DMS53 (cell line): Measurements from ENCODE around the gene SLC26A2.
"Not testable (repeated sequence)": the region's sequence is repeated elsewhere in the genome, so short reads cannot be mapped to it uniquely, and the experiment has no call there.

ENCODE experiments used
- DNase-seq: peaks from one replicate; lab custom pipeline; 2025; lab: John Stamatoyannopoulos, UW

The SLC26A2 gene

DNA sequence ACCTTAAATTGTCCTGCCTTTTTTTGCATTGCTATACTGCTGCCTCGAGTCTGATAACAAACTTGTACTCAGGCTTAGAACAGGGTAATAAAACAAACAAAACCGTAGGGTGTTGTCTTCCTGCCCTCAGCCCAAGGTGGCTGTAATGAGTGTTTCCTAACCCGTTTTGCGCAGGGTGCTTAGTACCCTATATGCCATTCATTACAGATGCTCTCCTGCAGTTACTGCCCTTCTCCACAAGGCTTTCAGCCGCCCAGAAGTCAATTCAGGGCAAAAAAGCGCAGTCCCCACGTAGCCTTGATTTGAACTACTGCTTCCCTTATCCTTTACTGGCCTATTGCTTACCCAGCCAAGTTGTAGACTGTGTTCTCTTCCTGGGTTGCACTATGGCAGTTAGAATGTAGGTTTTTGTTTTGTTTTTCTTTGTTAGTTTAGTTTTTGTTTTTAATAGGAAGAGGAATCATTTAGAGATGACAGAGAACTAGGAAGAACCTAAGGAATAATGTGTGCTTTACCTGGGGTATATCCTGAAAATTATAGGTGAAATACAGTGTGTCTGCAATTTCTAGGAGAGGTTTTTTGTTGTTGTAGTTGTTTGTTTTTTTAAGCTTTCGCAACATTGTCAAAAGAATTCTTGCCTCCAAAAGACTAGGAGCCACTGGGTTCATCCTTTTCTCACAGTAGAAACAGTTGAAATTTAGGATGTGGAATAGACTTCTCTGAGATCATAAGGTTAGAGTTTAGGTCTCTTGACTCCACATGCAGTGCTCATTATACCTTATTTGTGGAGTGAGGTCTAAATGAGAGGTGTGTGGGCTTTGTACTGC, 41.3 kb downstream of the SLC26A2 start:
- DNase-seq = peak; percentile 87

DNA sequence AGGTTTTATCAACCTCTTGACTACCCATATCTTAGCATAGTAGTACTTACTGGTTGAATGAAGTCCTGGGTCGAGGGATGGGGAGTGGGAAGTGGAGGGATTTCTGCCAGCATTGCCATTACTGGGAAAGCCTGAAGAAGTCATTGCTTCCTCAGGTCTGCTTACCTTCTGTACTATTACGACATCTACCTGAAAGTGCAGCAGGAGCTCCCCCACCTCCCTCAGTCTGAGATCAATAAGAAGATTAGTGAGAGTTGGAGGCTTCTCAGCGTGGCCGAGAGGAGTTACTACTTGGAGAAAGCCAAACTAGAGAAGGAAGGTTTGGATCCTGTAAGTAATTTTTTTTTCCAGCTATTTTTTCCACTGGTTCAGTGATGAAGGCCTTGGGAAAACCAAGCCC, 45.8 kb downstream of the SLC26A2 start:
- no peak for DNase-seq

DNA sequence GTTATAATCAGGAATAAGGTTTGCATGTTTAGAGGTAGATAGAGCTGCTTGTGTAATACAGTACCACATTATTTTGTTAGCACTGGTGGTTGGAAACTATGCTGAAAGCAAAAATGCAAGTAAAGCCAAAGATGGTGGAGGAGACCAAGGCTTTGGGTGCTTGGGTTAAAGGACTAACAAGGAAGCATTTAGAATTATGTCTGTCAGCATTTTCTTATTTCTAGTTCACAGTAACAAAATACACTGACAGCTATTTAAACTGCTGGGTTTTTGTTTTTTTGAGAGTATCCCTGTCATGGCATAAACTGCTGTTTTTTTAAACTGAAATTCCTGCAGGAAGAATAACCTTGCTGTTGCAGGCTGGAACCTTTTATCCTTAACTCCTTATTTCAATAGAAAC, 46.5 kb downstream of the SLC26A2 start:
- no peak for DNase-seq

DNA sequence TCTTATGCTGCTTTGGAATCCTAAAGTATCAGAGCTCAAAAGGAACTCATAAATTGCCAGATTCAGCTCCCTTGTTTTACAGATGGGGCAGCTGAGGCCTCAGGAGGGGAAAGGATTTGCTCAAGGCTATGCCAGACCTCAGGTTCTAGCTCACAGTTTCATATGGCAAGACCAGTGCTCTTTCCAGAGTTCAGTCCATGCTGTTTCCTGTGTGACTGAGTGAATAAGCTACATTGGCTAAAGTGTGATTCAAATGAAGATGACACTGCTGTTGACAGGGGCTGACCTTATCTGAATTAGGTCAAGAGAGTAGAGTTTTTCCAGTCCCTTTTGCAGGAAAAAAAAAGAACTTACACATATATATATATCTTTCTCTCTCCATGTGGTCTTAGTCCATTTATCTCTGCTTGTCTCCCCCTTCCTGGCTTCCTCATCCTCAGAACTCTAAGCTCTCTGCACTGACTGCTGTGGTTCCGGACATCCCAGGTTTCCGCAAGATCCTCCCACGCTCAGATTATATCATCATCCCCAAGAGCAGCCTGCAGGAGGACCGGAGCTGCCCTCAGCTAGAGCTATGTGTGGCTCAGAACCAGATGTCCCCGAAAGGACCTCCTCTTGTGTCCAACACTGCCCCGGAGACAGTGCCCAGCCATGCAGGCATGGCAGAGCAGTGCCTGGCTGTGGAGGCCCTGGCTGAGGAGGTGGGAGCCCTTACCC, 49.3 kb downstream of the SLC26A2 start:
- DNase-seq = no peak

DNA sequence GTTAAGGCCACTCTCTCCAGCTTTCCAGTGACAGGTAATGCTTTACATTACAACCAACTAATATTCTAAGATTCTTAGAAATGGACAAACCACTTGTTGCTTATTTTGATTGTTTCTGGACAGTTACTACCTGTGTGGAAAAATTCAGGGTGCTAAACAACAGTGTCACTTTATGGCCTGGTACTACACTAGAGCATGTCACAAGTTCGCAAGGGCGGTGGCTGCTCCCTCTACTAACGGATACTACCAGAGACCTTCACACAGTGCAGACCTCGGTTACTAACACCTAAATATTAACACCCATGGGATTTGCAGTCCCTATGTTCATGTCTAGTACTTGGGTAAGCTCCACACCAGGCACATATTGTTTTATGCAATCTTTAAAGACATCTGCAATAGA, 53.4 kb downstream of the SLC26A2 start:
- DNase-seq = no peak

DNA sequence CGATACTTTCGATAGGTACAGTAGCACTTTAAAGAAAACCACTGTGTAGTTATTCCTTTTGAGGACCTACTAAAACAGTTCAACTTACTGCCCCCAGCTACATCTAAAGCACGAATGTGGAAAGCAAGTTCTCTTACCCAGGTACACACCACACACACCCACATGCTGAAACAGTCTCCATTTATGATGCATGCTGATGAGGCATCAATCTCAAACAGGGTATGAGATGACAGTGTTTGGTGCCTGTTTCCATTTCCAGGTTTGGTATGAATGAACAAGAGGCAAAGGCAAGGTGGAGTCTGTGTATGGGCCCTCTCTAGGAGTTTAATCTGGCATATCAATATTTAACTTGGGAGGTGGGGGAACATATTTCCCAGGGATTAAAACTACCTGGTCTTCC, 53.9 kb downstream of the SLC26A2 start:
- DNase-seq = no peak

DNA sequence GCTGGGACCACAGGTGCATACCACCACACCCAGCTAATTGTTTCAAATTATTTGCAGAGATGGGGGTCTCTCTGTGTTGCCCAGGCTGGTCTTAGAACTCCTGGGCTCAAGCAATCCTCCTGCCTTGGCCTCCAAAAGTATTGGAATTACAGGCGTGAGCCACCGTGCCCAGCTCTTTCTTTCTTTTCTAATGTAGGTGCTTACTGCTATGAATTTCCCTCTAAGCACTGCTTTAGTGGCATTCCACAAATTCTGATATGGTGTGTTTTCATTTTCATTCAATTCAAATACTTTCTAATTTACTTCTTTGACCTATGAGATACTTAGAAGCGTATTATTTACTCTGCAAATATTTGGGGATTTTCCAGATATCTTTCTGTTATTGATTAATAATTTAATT, 54.9 kb downstream of the SLC26A2 start:
- DNase-seq = no peak

DNA sequence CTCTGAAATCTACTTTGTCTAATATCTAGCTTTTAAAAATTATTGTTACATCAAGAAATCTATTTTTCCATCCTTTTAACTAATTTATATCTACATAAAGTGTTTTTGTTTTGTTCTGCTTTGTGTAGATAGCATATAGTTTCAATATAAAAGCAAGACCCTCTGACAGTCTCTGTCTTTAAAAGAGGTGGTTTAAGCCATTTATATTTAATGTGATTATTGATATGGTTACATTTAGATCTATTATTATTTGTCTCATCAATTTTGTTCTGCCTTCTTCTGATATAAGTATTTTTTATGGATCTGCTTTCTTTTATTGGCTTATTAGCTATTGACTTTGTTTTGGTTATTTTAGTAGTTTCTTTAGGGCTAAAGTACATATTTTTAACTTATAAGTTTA, 56.0 kb downstream of the SLC26A2 start:
- DNase-seq = no peak

DNA sequence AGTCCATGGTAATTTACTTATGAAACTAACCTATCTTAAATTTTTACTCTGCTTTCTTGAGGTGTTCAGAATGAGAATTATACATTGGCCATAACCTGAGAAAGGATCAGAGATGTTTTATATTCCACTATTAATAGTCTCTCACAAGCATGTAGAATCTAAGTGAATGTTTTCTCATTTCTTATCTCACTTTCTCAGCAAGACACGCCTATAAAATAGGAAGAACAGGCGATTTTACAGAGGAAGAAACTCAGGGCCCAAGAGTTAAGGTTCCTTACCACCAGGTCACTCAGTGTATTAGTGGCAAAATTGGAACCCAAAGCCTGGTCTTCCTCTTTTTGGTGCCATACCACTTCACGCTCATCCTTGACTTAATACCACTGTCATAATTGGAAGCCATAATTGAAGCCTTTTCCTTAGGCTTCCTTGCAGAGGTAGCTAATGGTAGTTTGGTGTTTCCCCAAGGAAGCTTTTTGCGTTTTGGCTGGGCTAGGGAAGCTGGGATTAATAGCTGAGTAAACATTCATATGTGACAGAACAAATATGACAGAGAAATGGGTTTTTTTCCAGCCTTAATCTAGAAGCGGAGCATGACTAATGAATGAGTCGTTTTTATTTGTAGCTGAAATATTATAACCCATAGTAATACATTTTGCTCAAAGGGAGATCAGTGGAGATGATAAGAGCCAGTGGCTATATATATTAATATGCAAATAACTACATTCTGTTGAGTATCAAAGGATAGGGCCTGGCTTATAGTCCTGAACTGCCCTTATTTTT, 56.9 kb downstream of the SLC26A2 start:
- DNase-seq = peak; percentile 15

DNA sequence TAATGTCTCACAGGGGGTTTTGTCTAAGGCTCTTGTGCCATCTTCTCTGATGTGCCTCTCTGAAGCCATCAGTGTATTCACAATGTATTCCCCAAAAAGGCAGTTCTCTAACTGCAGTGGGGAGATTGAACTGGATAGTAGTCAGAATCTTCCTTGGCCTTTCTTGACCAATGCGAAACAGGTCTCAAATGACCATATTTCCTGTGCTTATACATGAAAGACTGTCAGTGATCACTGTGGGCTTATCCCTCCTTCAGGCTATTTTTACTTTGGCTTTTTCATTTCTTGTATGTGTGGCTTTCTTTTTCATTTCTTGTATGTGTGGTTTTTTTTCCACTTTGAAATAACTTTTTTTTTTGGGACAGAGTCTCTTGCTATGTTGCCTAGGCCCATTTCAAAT, 59.7 kb downstream of the SLC26A2 start:
- no peak for DNase-seq

DNA sequence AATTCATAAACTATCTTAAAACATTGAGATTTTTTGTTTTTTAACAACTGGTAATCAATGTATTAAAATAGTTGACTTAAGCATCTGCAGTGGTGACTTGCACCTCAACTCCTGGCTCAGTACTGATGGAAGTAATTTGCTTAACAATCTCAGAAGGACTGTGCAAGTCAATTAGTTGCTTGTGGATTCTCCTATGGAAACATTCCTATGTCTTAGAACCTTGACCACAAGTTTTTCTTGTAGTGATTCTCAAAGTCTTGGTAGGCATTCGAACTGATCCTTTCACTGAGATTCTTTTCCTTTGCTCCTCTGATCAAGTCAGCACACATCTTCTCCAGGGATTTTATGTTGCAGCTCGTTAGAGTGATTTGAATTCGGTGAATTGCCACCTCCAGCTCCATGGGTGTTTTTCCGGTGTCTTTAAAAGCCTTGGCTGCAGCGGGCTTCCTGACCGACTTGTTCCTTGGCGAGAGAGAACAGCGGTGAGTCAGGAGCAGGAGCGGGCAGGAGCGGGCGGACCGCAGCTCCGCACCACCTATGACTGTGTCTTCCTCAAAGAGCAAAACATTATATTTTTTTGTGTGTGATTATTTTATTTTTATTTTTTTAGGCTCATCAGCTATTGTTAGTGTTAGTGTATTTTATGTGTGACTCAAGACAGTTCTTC, 61.1 kb downstream of the SLC26A2 start:
- no peak for DNase-seq

DNA sequence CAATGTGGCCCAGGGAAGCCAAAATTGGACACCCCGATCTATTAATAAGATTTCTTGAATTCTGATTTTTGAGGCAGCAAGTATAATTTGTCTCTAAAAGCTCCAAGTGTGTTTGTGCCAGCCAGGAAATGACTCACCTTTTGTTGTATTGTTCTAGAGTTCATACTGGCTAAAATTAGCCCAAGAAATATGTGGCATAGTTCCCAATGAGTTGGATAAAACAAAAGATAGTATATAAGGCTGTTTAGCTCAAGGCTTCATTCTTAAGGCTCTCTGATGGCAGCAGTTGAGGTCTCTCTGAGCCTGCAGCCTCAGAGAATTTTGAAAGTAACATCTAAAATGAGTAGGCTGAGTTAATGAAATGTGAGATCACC, 61.6 kb downstream of the SLC26A2 start:
- DNase-seq = peak; percentile 53

DNA sequence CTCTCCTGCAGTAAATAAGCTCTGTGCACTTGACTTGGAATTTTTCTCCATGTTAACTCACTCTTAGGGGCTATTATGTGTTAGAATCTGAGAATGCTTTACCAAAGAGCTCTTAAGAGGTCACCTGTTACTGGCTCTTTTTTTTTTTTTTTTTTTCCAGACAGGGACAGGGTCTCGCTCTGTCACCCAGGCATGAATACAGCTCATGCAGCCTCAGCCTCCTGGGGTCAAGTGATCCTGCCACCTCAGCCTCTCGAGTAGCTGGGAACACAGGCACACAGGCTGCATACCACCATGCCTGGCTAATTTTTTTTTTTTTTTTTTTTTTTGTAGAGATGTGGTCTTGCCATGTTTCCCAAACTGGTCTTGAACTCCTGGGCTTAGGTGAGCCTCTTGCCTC, 62.1 kb downstream of the SLC26A2 start:
- peak; percentile 23 for DNase-seq

DNA sequence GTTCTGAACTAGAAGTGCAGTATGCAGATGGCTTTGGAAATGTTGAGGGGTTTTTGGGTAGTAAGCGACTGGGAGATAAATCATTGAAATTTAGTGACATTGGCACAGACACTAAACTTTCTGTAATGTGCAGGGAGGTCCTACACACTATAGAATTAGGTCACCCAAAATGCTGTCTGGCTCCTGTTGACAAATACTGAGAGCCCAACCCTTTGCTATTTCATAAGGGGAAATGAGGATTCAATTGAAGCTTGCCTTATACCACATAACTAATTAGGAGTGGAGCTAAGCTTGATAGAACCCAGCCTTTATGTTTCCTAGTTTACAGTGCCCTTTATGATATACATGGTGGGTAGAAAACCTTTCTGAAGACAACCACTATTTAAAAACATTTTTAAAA, 62.6 kb downstream of the SLC26A2 start:
- DNase-seq = no peak

DNA sequence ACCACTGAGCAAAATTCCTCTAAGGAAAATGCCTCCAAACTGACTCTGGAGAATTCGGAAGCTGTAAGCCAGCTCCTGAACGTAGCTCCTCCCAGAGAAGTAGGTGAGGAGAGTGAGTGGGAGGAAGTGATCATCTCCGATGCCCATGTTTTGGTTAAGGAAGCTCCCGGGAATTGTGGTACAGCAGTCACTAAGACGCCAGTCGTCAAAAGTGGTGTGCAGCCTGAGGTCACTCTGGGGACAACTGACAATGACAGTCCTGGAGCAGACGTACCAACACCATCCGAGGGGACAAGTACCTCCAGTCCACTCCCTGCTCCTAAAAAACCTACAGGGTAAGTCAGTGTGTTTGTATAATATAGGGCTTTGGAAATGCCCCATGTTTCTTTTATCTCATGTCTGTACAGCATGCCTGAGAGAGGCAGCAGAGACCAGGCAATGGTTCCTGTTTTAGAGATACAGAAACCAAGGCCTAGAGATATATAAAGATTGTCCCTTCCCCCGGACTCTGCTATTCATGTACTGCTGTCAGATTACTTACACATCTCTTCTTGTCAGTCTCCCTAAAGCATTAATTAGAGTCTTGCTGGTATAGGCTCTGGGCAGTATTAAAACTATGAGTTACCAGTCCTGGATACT, 63.9 kb downstream of the SLC26A2 start:
- DNase-seq = no peak

DNA sequence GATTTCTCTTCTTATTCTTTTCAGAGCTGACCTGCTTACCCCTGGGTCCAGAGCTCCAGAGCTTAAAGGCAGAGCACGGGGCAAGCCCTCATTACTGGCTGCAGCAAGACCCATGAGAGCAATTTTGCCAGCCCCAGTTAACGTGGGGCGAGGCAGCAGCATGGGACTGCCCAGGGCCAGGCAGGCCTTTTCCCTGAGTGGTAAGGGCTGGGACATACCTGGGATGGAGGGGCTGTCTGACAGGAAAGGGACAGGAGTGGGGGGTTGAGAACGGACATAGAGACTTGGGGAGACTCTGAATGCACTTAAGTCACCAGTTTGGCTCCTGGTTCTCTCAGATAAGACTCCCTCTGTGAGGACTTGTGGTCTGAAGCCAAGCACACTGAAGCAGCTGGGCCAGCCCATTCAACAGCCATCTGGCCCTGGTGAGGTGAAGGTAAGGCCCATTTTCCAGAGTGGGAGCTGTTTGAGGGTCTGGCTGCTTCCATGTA, 66.2 kb downstream of the SLC26A2 start:
- no peak for DNase-seq

DNA sequence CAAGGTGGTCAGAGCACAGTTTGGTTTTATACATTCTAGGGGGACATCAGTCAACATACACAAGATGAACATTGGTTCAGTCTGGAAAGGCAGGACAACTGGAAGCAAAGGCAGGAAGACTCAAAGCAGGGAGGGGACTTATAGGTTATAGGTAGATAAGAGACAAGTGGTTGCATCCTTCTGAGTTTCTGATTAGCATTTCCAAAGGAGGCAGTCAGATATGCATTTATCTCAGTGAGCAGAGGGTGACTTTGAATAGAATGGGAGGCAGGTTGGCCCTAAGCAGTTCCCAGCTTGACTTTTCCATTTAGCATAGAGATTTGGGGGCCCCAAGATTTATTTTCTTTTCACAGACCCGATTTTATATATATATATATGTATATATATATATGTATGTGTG, 67.5 kb downstream of the SLC26A2 start:
- not testable (repeated sequence) for DNase-seq

DNA sequence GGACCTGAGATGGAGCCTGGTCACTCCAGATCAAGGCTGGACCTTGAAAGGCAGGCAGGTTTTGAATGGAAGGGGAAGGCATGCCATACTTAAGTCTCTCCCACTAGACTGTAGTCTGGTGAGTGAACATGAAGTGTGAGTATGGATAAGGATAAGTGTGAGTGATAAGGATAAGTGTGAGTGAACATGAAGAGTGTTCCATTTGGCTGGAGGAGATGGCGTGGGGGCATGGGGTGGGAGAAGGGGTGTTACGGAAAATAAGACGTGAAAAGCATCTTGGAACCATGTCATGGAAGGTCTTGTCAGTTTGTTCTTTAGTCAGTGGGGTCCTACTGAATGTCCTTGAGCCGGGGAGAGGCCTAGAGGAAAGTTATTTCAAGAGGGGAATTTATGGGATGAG, 72.8 kb downstream of the SLC26A2 start:
- no peak for DNase-seq

DNA sequence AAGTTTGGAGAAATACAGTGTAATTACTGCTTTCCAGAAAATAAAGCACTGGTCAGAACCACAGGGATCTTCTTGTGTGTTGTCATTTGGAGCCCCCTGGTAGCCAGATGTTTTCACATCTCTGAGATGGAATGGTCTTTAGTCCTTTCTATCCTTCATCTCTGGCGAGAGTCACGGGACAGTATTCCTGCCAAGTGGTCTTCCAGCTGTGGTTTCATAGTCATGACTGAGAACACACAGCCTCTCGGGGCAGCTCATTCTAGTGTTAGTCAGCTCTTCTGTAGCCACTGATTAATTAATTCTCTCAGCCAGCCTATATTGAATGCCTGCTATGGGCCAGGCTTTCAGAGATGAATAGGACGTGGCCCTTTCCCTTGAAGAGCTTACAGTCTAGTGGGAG, 74.1 kb downstream of the SLC26A2 start:
- no peak for DNase-seq

DNA sequence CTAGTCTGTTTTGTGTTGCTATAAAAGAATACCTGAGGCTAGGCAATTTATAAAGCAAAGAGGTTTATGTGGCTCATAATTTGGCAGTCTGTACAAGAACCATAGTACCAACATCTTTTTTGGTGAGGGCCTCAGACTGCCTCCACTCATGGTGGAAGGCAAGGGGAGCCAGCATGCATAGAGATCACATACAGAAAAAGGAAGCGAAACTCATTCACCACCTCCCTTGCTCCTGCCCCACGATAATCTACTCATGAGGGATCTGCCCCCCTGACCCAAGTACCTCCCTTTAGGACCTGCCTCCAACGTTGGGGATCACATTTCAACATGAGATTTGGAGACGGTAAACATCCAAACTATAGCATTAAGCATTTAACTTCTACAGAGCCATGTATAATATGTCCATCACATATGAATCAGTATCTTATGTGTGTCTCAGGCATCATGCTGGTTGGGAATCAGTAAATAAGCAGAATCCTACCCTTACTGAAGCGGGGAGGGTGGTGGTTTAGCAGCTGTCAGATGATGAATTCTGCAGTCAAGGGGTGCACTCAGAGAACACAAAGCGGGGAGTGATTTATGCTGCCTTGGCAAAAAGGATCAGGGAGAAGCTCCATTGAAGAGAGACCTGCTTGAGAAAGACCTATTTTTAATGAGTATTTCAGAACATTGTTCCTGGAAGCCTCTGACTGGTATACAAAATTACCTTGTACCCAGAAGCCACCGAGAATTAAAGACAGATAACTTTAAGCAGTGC, 74.8 kb downstream of the SLC26A2 start:
- DNase-seq = no peak

DNA sequence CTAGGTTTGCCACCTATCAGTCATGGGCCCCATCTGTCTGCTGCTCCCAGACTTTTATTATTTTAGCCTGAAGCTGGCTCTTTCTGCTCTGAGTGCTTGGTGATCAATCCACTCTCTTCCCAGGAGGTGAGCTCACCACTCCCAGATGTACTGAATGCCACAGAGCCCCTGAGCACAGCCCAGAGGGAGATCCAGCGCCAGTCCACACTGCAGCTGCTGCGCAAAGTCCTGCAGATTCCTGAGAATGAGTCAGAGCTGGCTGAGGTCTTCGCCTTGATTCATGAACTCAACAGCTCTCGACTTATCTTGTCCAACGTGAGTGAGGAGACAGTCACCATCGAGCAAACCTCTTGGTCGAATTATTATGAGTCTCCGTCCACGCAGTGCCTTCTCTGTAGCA, 76.0 kb downstream of the SLC26A2 start:
- no peak for DNase-seq
